Astrocyte of the spinal cord (primary cell): Measurements from ENCODE around the gene STON1.

Experiments
- DNase-seq: peaks from one replicate; pipeline ENCODE4 v3.0.0; 2011; ENCODE audit warnings: low read depth, low spot score
- H3K4me3 ChIP-seq: 2 replicates; pipeline ENCODE4 v1.5.1; 2011; ENCODE audit warnings: low read depth, mild to moderate bottlenecking, low read length, moderate library complexity
- in situ Hi-C: cut with HindIII; loops from 2 replicates; pipeline ENCODE4 v1.10.0; 2017; ENCODE audit warnings: low sequenced_read_pairs
- TF ChIP-seq, protein P1 (sequence below): IDR thresholded peaks from 2 replicates; pipeline ENCODE4 v1.5.1; 2012; ENCODE audit warnings: low read depth, mild to moderate bottlenecking, low read length, inconsistent platforms

Gene STON1

GRCh38 chr2:48584551-48584950, 54.6 kb downstream of the STON1 start:
- TF ChIP-seq, protein P1, sequence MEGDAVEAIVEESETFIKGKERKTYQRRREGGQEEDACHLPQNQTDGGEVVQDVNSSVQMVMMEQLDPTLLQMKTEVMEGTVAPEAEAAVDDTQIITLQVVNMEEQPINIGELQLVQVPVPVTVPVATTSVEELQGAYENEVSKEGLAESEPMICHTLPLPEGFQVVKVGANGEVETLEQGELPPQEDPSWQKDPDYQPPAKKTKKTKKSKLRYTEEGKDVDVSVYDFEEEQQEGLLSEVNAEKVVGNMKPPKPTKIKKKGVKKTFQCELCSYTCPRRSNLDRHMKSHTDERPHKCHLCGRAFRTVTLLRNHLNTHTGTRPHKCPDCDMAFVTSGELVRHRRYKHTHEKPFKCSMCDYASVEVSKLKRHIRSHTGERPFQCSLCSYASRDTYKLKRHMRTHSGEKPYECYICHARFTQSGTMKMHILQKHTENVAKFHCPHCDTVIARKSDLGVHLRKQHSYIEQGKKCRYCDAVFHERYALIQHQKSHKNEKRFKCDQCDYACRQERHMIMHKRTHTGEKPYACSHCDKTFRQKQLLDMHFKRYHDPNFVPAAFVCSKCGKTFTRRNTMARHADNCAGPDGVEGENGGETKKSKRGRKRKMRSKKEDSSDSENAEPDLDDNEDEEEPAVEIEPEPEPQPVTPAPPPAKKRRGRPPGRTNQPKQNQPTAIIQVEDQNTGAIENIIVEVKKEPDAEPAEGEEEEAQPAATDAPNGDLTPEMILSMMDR: no peak
- in situ Hi-C loops: no loop called here

DNA sequence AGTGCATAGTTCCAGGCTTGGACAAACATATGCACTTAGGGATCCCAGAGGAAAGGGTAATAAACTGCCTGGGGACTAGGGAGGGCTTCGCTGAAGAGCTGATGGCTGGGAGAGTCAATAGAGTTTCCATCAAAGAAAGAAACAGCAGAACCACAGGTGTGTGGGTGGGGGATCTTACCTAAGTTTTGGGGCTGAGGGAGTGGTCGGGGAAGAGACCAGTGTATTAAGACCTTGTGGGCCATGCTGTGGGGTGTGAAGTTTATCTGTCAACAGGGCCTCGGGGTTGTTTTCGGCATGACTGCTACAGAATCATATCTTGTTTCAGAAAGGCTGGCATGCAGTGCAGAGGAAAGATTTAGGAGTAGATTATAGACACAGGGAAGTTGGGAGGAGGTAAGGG, 56.5 kb downstream of the STON1 start:
- H3K4me3 ChIP-seq: no peak overlapping the region
- DNase-seq: no peak
- in situ Hi-C loops: no loop called here
- TF ChIP-seq, protein P1: no peak

More at GRCh38 chr2:48584551-48584950, 54.6 kb downstream of the STON1 start:
- no peak for DNase-seq
- no peak overlapping the region for H3K4me3 ChIP-seq

DNA sequence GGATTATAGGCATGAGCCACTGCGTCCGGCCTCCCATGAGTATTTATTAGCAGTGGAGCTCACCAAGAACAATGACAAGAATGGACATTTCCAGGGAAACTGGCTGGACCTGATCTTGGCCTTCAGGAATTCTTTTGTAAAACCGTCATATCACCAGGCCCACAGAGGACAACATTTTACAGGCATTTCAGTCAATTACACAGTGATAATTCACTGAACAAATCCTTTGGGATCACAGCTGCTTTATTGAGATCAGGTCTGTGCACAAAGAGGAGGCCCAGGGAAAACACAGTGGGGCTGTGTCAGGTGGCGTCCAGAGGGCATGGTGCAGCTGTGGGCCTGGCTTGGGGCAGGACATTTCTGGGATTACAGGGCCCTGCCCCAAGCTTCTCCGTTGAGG, 57.6 kb downstream of the STON1 start:
- H3K4me3 ChIP-seq: no peak overlapping the region
- TF ChIP-seq, protein P1: no peak
- in situ Hi-C loops: no loop called here
- DNase-seq: no peak

DNA sequence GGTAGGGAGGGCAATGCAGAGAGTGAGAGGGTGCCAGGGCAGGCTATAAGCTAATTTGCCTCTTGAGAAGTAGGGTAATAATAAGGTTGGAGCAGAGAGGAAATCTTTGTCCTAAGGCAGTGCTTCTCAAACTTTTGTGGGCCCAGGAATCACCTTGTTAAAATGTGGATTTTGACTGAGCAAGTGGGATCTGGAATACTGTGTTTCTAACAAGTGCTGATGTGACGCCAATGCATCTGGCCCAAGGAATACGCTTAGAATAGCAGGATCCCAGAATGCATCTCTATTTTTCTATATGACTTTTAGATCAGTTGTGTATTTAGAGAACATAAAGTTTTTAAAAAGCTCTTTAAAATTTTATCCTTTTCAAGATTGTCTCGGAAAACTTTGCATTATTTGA, 58.0 kb downstream of the STON1 start:
- no peak overlapping the region for H3K4me3 ChIP-seq
- TF ChIP-seq, protein P1: no peak
- no peak for DNase-seq
- in situ Hi-C loops: no loop called here

GRCh38 chr2:48588745-48589144, 58.8 kb downstream of the STON1 start:
- TF ChIP-seq, protein P1: no peak
- DNase-seq: no peak
- in situ Hi-C loops: no loop called here
- no peak overlapping the region for H3K4me3 ChIP-seq

DNA sequence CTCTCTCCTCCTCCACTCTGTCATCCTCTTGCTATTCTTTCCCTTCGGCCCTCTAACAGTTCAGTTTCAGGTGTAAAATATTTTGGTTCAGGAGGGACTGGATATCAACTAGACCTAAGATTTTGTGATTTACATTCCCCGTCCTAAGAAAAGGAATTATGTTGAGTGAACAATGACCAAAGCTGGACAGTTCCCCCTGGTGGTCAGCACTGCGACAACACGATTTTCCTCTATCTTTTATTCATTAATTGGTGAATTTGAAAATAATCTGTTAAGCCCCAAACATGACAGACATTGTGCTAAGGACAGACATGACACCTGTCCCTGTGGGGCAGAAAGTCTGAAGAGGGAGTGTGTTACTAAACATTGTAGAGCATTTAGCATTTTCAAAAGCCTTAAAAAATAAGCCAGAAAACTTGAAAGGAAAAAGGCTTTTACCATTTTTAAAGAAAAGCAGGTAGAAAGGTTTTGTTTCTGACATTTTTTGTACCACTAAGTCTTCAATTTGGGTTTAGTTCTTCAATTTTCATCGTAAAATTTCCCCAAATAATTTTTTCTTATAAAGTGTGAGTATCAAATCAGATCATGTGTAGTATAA, 59.3 kb downstream of the STON1 start:
- H3K4me3 ChIP-seq: no peak overlapping the region
- in situ Hi-C loops: no loop called here
- TF ChIP-seq, protein P1: peak; percentile 77
- peak; percentile 53 for DNase-seq
